NT2/D1 (cell line): ENCODE data around the gene PPP1R13L.

Experiments
- SUZ12 ChIP-seq: IDR thresholded peaks from 2 replicates; pipeline ENCODE4 v1.6.1; 2011; ENCODE audit not compliant: insufficient read length, insufficient read depth; ENCODE audit errors: extremely low read depth
- YY1 ChIP-seq: IDR thresholded peaks from 2 replicates; pipeline ENCODE4 v1.6.1; 2011; ENCODE audit not compliant: insufficient read length, insufficient read depth
- ZNF274 ChIP-seq: IDR thresholded peaks from 2 replicates; pipeline ENCODE4 v1.6.1; 2011; ENCODE audit warnings: mild to moderate bottlenecking, low read depth, low read length

GRCh38 chr19:45352062-45352461, 52.8 kb downstream of the PPP1R13L start:
- TF ChIP-seq ZNF274 (no peak), YY1 (no peak), SUZ12 (no peak)
